IPS-18a (cell line): ENCODE results near the gene GAREM1.
"Not testable (repeated sequence)": the region's sequence is repeated elsewhere in the genome, so short reads cannot be mapped to it uniquely, and the experiment has no call there.

Experiments
- H3K27ac ChIP-seq: one replicate; pipeline ENCODE4 v1.5.1; 2013; ENCODE audit warnings: low read length
- H3K27me3 ChIP-seq: one replicate; pipeline ENCODE4 v1.6.1; 2013; ENCODE audit warnings: mild to moderate bottlenecking, low read length; ENCODE audit not compliant: control insufficient read depth, insufficient read depth
- H3K36me3 ChIP-seq: one replicate; pipeline ENCODE4 v1.6.1; 2013; ENCODE audit warnings: low read depth, low read length; ENCODE audit not compliant: control insufficient read depth
- H3K4me1 ChIP-seq: one replicate; pipeline ENCODE4 v1.6.1; 2013; ENCODE audit warnings: low read depth, low read length; ENCODE audit not compliant: control insufficient read depth
- H3K4me3 ChIP-seq: one replicate; pipeline ENCODE4 v1.5.1; 2013; ENCODE audit warnings: low read length
- H3K9ac ChIP-seq: one replicate; pipeline ENCODE4 v1.6.1; 2013; ENCODE audit warnings: mild to moderate bottlenecking, low read length, moderate library complexity
- H3K9me3 ChIP-seq: one replicate; pipeline ENCODE4 v1.6.1; 2013; ENCODE audit warnings: low read depth, low read length; ENCODE audit not compliant: control insufficient read depth

Gene GAREM1

GRCh38 chr18:32360682-32361345 lies 109.9 kb downstream of the GAREM1 start:
- no peak overlapping the region for H3K4me3 ChIP-seq
- H3K9me3 ChIP-seq = no peaks in the 10 kb centered on the region
- no peaks in the 10 kb centered on the region for H3K27me3 ChIP-seq
- H3K36me3 ChIP-seq = no peaks in the 10 kb centered on the region
- H3K27ac ChIP-seq = no peak overlapping the region
- H3K4me1 ChIP-seq = no peaks in the 10 kb centered on the region
- no peak overlapping the region for H3K9ac ChIP-seq

DNA sequence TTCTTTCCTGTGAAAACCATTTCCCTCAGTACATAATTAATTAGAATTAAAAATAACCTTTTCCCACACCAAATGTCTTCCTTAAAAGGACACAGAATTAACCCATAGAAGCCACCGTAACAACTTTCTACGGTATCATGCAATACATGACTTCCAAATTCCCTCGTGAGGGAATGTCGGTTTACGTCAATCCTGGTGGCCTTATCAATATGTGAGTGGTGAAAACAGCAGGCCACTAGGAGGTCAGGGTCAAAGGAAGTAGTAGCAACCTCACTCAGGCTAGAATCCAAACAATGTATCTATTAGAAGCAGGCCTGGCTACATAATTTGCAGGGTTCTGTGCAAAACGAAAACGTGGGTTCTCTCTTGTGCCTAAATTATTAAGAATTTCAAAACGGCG lies 112.2 kb downstream of the GAREM1 start:
- no peaks in the 10 kb centered on the region for H3K4me1 ChIP-seq
- no peak overlapping the region for H3K9ac ChIP-seq
- no peaks in the 10 kb centered on the region for H3K36me3 ChIP-seq
- H3K27ac ChIP-seq = no peak overlapping the region
- H3K4me3 ChIP-seq = no peak overlapping the region
- H3K27me3 ChIP-seq = no peaks in the 10 kb centered on the region
- H3K9me3 ChIP-seq = no peaks in the 10 kb centered on the region

- Histone ChIP-seq H3K4me3 (no peak overlapping the region), H3K36me3 (no peaks in the 10 kb centered on the region), H3K9me3 (no peaks in the 10 kb centered on the region), H3K4me1 (no peaks in the 10 kb centered on the region), H3K27ac (no peak overlapping the region), H3K9ac (no peak overlapping the region), H3K27me3 (no peaks in the 10 kb centered on the region)
These were observed 112.6 kb downstream of the GAREM1 start for GRCh38 chr18:32358075-32358474.

DNA sequence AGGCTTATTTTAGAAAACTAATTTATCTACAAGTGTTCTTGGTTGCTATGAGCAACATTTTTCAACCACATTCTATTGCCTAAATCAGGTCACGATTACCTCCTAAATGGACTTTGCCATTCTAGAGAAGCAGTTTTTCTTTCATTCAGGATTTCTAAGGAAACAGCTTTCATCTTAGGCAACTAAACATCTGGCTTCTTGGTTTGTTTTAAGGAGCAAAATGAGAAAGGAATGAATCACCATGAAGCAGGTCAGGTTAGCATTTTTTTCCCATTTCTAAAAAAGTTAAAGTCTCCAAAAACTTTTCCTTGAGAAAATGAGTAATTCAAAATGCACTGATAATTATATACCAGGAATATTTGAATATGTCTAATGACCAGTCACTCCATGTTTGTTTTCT lies 114.8 kb downstream of the GAREM1 start:
- H3K36me3 ChIP-seq = no peaks in the 10 kb centered on the region
- no peak overlapping the region for H3K9ac ChIP-seq
- H3K9me3 ChIP-seq = no peaks in the 10 kb centered on the region
- no peaks in the 10 kb centered on the region for H3K4me1 ChIP-seq
- no peak overlapping the region for H3K27ac ChIP-seq
- H3K4me3 ChIP-seq = no peak overlapping the region
- H3K27me3 ChIP-seq = no peaks in the 10 kb centered on the region

- Histone ChIP-seq H3K4me3 (no peak overlapping the region), H3K9me3 (no peaks in the 10 kb centered on the region), H3K27me3 (no peaks in the 10 kb centered on the region), H3K9ac (no peak overlapping the region), H3K36me3 (no peaks in the 10 kb centered on the region), H3K27ac (no peak overlapping the region), H3K4me1 (no peaks in the 10 kb centered on the region)
These were observed 116.2 kb downstream of the GAREM1 start for GRCh38 chr18:32354518-32354917.

DNA sequence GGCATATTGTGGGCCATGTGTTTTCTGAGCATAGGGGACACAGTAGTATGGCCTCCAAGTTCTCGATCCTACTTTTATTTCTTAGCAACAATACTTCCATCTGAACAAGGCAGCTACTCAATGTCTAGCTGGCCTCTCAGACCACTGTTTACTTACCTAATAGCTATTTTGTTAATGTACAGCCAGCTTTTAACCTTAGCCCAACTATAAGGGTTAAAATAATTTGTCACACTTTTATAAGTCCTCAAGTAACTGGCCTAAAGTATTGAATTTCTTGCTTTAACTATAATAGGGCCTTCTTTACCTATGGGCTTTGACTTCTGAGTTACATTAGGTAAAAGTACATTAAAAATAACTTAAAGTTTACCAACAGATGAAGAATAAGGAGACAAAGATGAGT lies 117.4 kb downstream of the GAREM1 start:
- Histone ChIP-seq H3K4me3 (no peak overlapping the region), H3K27me3 (no peaks in the 10 kb centered on the region), H3K36me3 (no peaks in the 10 kb centered on the region), H3K9me3 (no peaks in the 10 kb centered on the region), H3K9ac (no peak overlapping the region), H3K4me1 (no peaks in the 10 kb centered on the region), H3K27ac (no peak overlapping the region)

DNA sequence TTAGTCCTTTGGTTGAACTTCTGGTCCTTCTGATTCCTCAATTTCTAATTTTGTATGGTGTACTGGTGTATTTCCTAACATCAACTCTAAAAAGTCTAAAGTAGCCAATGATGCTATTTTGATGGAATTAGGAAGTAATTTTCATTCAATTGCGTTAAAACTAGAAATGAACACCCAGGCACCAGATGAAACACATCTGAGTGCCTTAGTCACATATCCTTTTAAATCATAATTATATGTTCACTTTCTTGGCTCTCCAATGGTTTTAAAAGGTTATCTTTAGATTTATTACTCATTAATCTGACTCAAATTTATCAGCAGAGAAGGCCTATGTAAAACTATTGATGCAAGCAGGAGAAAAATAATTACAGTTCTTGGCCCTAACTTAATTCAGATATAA lies 119.7 kb downstream of the GAREM1 start:
- Histone ChIP-seq H3K9me3 (no peaks in the 10 kb centered on the region), H3K27ac (no peak overlapping the region)

GRCh38 chr18:32349728-32350395 lies 120.8 kb downstream of the GAREM1 start:
- H3K4me3 ChIP-seq = no peak overlapping the region
- no peaks in the 10 kb centered on the region for H3K9me3 ChIP-seq
- no peak overlapping the region for H3K9ac ChIP-seq
- no peaks in the 10 kb centered on the region for H3K27me3 ChIP-seq
- H3K27ac ChIP-seq = no peak overlapping the region
- H3K36me3 ChIP-seq = no peaks in the 10 kb centered on the region
- no peaks in the 10 kb centered on the region for H3K4me1 ChIP-seq

More for the DNA sequence above, 119.7 kb downstream of the GAREM1 start:
- Histone ChIP-seq H3K27me3 (no peaks in the 10 kb centered on the region), H3K36me3 (no peaks in the 10 kb centered on the region), H3K4me1 (no peaks in the 10 kb centered on the region), H3K9ac (no peak overlapping the region), H3K4me3 (no peak overlapping the region)

GRCh38 chr18:32346671-32347070 lies 124.0 kb downstream of the GAREM1 start:
- Histone ChIP-seq H3K9ac (no peak overlapping the region), H3K36me3 (no peaks in the 10 kb centered on the region), H3K4me1 (no peaks in the 10 kb centered on the region), H3K27ac (no peak overlapping the region), H3K4me3 (no peak overlapping the region), H3K9me3 (no peaks in the 10 kb centered on the region), H3K27me3 (no peaks in the 10 kb centered on the region)

- Histone ChIP-seq H3K27ac (no peak overlapping the region), H3K4me3 (no peak overlapping the region), H3K36me3 (no peaks in the 10 kb centered on the region), H3K9me3 (no peaks in the 10 kb centered on the region), H3K9ac (no peak overlapping the region), H3K27me3 (no peaks in the 10 kb centered on the region), H3K4me1 (no peaks in the 10 kb centered on the region)
These were observed 127.0 kb downstream of the GAREM1 start for GRCh38 chr18:32343634-32344033.

- not testable (repeated sequence) for H3K4me3 ChIP-seq, H3K4me1 ChIP-seq, H3K27ac ChIP-seq, H3K9ac ChIP-seq, H3K9me3 ChIP-seq, H3K36me3 ChIP-seq, H3K27me3 ChIP-seq
These were observed 129.6 kb downstream of the GAREM1 start for GRCh38 chr18:32341112-32341511.

- Histone ChIP-seq H3K9ac (no peak overlapping the region), H3K27ac (no peak overlapping the region), H3K9me3 (no peaks in the 10 kb centered on the region), H3K36me3 (no peaks in the 10 kb centered on the region), H3K4me3 (no peak overlapping the region), H3K27me3 (no peaks in the 10 kb centered on the region), H3K4me1 (no peaks in the 10 kb centered on the region)
These were observed 131.6 kb downstream of the GAREM1 start for GRCh38 chr18:32339045-32339444.
